Activated T-helper 2 cell treated with anti-CD3 and anti-CD28 coated beads, Interferon-gamma antibody, Interleukin-2, Interleukin-4, amounts not matched to agents 10 μg/mL and 5 μg/mL and 100 μg/mL, durations not matched to agents 14 hours and 24 hours and 36 hours (primary cell): ENCODE measurements around the gene HNRNPUL1. TPM values are rescaled to one million over a fixed set of nuclear protein-coding genes. Genes with fewer than 3 reads are reported as not detected.

ENCODE experiments used
- DNase-seq: peaks from one replicate; pipeline ENCODE4 v3.0.0; 2021; ENCODE audit warnings: low spot score
- H3K27ac Mint-ChIP-seq: one replicate; pipeline ENCODE4 v1.8.0; 2021; ENCODE audit warnings: mixed read lengths
- H3K27me3 Mint-ChIP-seq: one replicate; pipeline ENCODE4 v1.8.0; 2021; ENCODE audit warnings: low read depth, mixed read lengths
- H3K36me3 Mint-ChIP-seq: one replicate; pipeline ENCODE4 v1.8.0; 2021; ENCODE audit warnings: low read depth, mixed read lengths
- H3K4me1 Mint-ChIP-seq: one replicate; pipeline ENCODE4 v1.8.0; 2021; ENCODE audit warnings: low read depth, mixed read lengths
- H3K4me3 Mint-ChIP-seq: one replicate; pipeline ENCODE4 v1.8.0; 2021; ENCODE audit warnings: low read depth, mild to moderate bottlenecking, moderate library complexity, mixed read lengths
- H3K9me3 Mint-ChIP-seq: one replicate; pipeline ENCODE4 v1.8.0; 2021; ENCODE audit warnings: mixed read lengths
- intact Hi-C: fragments of 100-400 bp; cut with micrococcal nuclease; formaldehyde crosslinking; loops from one replicate; pipeline ENCODE4 v1.15.1; 2023
- total RNA-seq: library from RNA; stranded (reverse); gene quantifications from 2 replicates; pipeline ENCODE4 v1.2.3, GENCODE V29; 2022

The HNRNPUL1 gene
- total RNA-seq, 1 donor from 2014 or later: 294 TPM

- intact Hi-C loops: loop anchor here (1.0 kb wide), 1 partner anchor 90 kb away; no protein-coding TSS in a partner anchor
- DNase-seq: peak; percentile 74
- H3K36me3 Mint-ChIP-seq: peaks cover 56% of the 10 kb centered on the region
- no peaks in the 10 kb centered on the region for H3K27me3 Mint-ChIP-seq
- peak overlapping the region; percentile 97 for H3K27ac Mint-ChIP-seq
- H3K4me1 Mint-ChIP-seq: peaks cover 48% of the 10 kb centered on the region
- H3K4me3 Mint-ChIP-seq: peak overlapping the region; percentile 100
- no peaks in the 10 kb centered on the region for H3K9me3 Mint-ChIP-seq
Observed at GRCh38 chr19:41352609-41353465, 88.7 kb downstream of the HNRNPUL1 start.

GRCh38 chr19:41353466-41354342, 89.5 kb downstream of the HNRNPUL1 start, which contains the start of gene TGFB1:
TGFB1 (minus strand) TSS chr19:41353922; CDS start chr19:41353044, 878 bp downstream.
- Mint-ChIP-seq H3K27me3 (no peaks in the 10 kb centered on the region), H3K4me3 (peak within 1 kb of the TSS; percentile 100), H3K9me3 (no peaks in the 10 kb centered on the region), H3K4me1 (peaks cover 52% of the 10 kb centered on the region), H3K36me3 (peaks cover 49% of the 10 kb centered on the region), H3K27ac (peak within 1 kb of the TSS; percentile 91)
- DNase-seq: peak; percentile 90
- intact Hi-C loops: loop anchor here (1.0 kb wide), 1 partner anchor 10 kb away; no protein-coding TSS in a partner anchor

GRCh38 chr19:41354343-41354953, 90.3 kb downstream of the HNRNPUL1 start:
- Mint-ChIP-seq H3K4me1 (peaks cover 46% of the 10 kb centered on the region), H3K9me3 (no peaks in the 10 kb centered on the region), H3K27ac (peak overlapping the region; percentile 84), H3K36me3 (peaks cover 41% of the 10 kb centered on the region), H3K27me3 (no peaks in the 10 kb centered on the region), H3K4me3 (peak overlapping the region; percentile 84)
- no peak for DNase-seq
- intact Hi-C loops: loop anchor here (1.0 kb wide), 1 partner anchor 9 kb away; no protein-coding TSS in a partner anchor

GRCh38 chr19:41355035-41355434, 90.9 kb downstream of the HNRNPUL1 start:
- peaks cover 40% of the 10 kb centered on the region for H3K4me1 Mint-ChIP-seq

GRCh38 chr19:41355802-41356201, 91.6 kb downstream of the HNRNPUL1 start:
- no peak for DNase-seq
- H3K4me3 Mint-ChIP-seq: peak overlapping the region; percentile 70
- H3K27me3 Mint-ChIP-seq: no peaks in the 10 kb centered on the region
- H3K27ac Mint-ChIP-seq: peak overlapping the region; percentile 81
- H3K9me3 Mint-ChIP-seq: no peaks in the 10 kb centered on the region
- peaks cover 36% of the 10 kb centered on the region for H3K4me1 Mint-ChIP-seq
- peaks cover 35% of the 10 kb centered on the region for H3K36me3 Mint-ChIP-seq
- intact Hi-C loops: no loop called here

More at GRCh38 chr19:41355035-41355434, 90.9 kb downstream of the HNRNPUL1 start:
- H3K27me3 Mint-ChIP-seq: no peaks in the 10 kb centered on the region
- H3K27ac Mint-ChIP-seq: peak overlapping the region; percentile 81
- no peaks in the 10 kb centered on the region for H3K9me3 Mint-ChIP-seq
- intact Hi-C loops: no loop called here
- H3K36me3 Mint-ChIP-seq: peaks cover 39% of the 10 kb centered on the region
- no peak for DNase-seq
- peak overlapping the region; percentile 70 for H3K4me3 Mint-ChIP-seq

- Mint-ChIP-seq H3K27ac (peak overlapping the region; percentile 78), H3K4me1 (peaks cover 35% of the 10 kb centered on the region), H3K4me3 (peak overlapping the region; percentile 47), H3K36me3 (peaks cover 26% of the 10 kb centered on the region), H3K9me3 (no peaks in the 10 kb centered on the region), H3K27me3 (no peaks in the 10 kb centered on the region)
- intact Hi-C loops: no loop called here
- DNase-seq: no peak
Observed at GRCh38 chr19:41356984-41357739, 93.0 kb downstream of the HNRNPUL1 start.

Other genes starting within 250 kb of the HNRNPUL1 start
- gene CYP2A13, start 175.9 kb upstream of the HNRNPUL1 start, total RNA-seq: not detected in 2 replicates
- not detected in 2 replicates for gene CYP2F1, start 149.9 kb upstream of the HNRNPUL1 start, total RNA-seq
- 0.34 and 1.2 TPM in 2 replicates for gene CYP2S1, start 71.2 kb upstream of the HNRNPUL1 start, total RNA-seq
- 0.21 and 0.50 TPM in 2 replicates for gene AXL, start 45.1 kb upstream of the HNRNPUL1 start, total RNA-seq
- 33.5 and 34.4 TPM in 2 replicates for gene CCDC97, start 45.8 kb downstream of the HNRNPUL1 start, total RNA-seq
- 125 and 126 TPM in 2 replicates for gene TGFB1, start 89.5 kb downstream of the HNRNPUL1 start, total RNA-seq
- 6.2 TPM in 2 replicates for gene B9D2, start 99.8 kb downstream of the HNRNPUL1 start, total RNA-seq
- 4.2 and 4.8 TPM in 2 replicates for gene TMEM91, start 112.2 kb downstream of the HNRNPUL1 start, total RNA-seq
- gene EXOSC5, start 133.0 kb downstream of the HNRNPUL1 start, total RNA-seq: 50.4 and 54.3 TPM in 2 replicates
- 18.9 and 20.5 TPM in 2 replicates for gene BCKDHA, start 133.4 kb downstream of the HNRNPUL1 start, total RNA-seq
- gene B3GNT8, start 163.0 kb downstream of the HNRNPUL1 start, total RNA-seq: 0.96 and 0.97 TPM in 2 replicates
- gene DMAC2, start 175.5 kb downstream of the HNRNPUL1 start, total RNA-seq: 58.3 and 60.8 TPM in 2 replicates
- not detected in 2 replicates for gene ERICH4, start 178.8 kb downstream of the HNRNPUL1 start, total RNA-seq